Measurements from ENCODE around the gene SUSD4. TPM values are rescaled to one million over a fixed set of nuclear protein-coding genes. Genes with fewer than 3 reads are reported as not detected.

Gene SUSD4
- total and polyA plus RNA-seq, 2 of the 8 experiments (the other 6 are each of a cell fraction or from before 2014, with no cell fraction given), result 3.9 to 5.2 TPM

DNA sequence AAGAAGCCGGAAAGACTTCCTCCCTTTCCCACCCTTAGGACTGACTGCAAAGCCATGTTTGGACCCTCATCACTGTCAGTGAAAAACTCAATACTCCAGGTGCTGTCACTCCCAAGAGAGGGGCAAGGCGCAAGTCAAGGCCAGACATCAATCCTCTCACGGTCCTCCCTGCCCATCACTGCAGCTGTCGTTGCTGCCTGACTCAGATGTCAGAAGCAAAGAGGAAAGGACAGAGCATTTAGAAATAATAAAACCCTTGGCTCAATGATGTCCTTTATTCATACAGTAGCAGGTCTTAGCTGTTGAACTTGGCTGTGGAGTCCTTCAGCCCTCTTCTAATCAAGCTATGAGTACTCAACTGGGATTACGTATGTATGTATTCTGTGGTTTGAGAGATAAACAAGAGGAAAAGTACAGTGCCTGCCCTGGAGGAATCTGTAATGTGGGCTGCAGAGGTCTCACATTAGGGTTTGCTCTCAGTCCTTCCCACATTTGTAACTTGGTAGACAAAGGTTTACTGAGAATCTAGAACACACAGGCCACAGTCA, 13.5 kb downstream of the SUSD4 start:
- no peak overlapping the region for H4K5ac ChIP-seq (ENCODE audit: insufficient read length, low read depth, low read length)
- H4K91ac ChIP-seq (replicated peaks; ENCODE audit: insufficient read length, low read length), result no peak overlapping the region
- no peaks in the 10 kb centered on the region for H3K23me2 ChIP-seq (ENCODE audit: low read depth, low read length)
- no peak overlapping the region for H2BK12ac ChIP-seq (ENCODE audit: low read depth, low read length)
- no peak overlapping the region for H3K4ac ChIP-seq (replicated peaks; ENCODE audit: insufficient read length, low read depth, low read length)
- no peaks in the 10 kb centered on the region for H3K79me2 ChIP-seq (ENCODE audit: control insufficient read depth in 1 of 2, insufficient read depth in 2 of 2, low read length in 2 of 2)
- no peak overlapping the region for H2BK120ac ChIP-seq (replicated peaks; ENCODE audit: low read depth, low read length)
- peaks cover 0 to 4% (median 2%) of the 10 kb centered on the region in 4 experiments; a peak in 2 of 7 replicates for H3K4me1 ChIP-seq (replicated peaks in 1 of 4; ENCODE audit: control insufficient read depth in 3 of 4, insufficient read depth in 4 of 4, low read length in 3 of 4)
- TF ChIP-seq KDM4A (IDR thresholded peaks at IDR 0.05; ENCODE audit: low read depth, low read length, severe bottlenecking), result no peak
- no peak for TF ChIP-seq RXRA (IDR thresholded peaks at IDR 0.05; ENCODE audit: insufficient read depth, low read depth, low read length)
- H3K4me2 ChIP-seq (ENCODE audit: insufficient read depth in 1 of 2, low read depth in 2 of 2, low read length in 2 of 2), result no peak overlapping the region
- no peaks in the 10 kb centered on the region for H3K79me1 ChIP-seq (ENCODE audit: low read depth, low read length)
- H3K56ac ChIP-seq (replicated peaks; ENCODE audit: insufficient read length, low read depth, low read length), result no peak overlapping the region
- no peaks in the 10 kb centered on the region for H3K9me3 ChIP-seq (ENCODE audit: insufficient read depth in 2 of 2, low read depth in 1 of 2, low read length in 1 of 2)
- no peak overlapping the region for H3K14ac ChIP-seq (ENCODE audit: insufficient read length)
- ChIA-PET CTCF (ENCODE audit: partially characterized antibody) (interaction anchor here (0.9 to 8.0 kb wide), 6 partner anchors 8 to 217 kb away, joined by 3 to 45 read pairs (median 4); partner anchors contain the start of gene SUSD4), POLR2A (ENCODE audit: partially characterized antibody) (no interaction called here)
- no peak overlapping the region for H2BK15ac ChIP-seq (ENCODE audit: low read length)
- H4K8ac ChIP-seq (ENCODE audit: extremely low read depth, insufficient read depth, low read length), result no peak overlapping the region
- no peak overlapping the region for H3K27ac ChIP-seq (ENCODE audit: low read depth, low read length)
- WGBS, 2 experiments (ENCODE audit: extremely low coverage in 1 of 2, insufficient coverage in 1 of 2, insufficient read length in 1 of 2, insufficient replicate concordance in 2 of 2, low coverage in 1 of 2, low lambda C conversion rate in 2 of 2, missing lambda C conversion rate in 1 of 2), result 86% methylated on average over 5 of the region's 5 CpGs; no CpG with 5 or more reads in 1 of the 2 experiments
- DNase-seq (ENCODE audit: low read depth in 1 of 2, low spot score in 2 of 2), result no peak
- no peaks in the 10 kb centered on the region for H3K36me3 ChIP-seq (ENCODE audit: control insufficient read depth in 2 of 4, insufficient read depth in 4 of 4, low read length in 3 of 4)
- no peak overlapping the region for H3K4me3 ChIP-seq (ENCODE audit: extremely low read depth in 1 of 4, insufficient read depth in 2 of 4, low read depth in 3 of 4, low read length in 4 of 4)
- H2AFZ ChIP-seq (ENCODE audit: low read length), result no peak overlapping the region
- no peak overlapping the region for H3K23ac ChIP-seq (ENCODE audit: insufficient read length)
- H2BK5ac ChIP-seq (ENCODE audit: low read depth, low read length), result no peak overlapping the region
- H3K27me3 ChIP-seq (replicated peaks in 1 of 4; ENCODE audit: control insufficient read depth in 3 of 4, extremely low read depth in 1 of 4, insufficient read depth in 3 of 4, low read length in 3 of 4), result no peaks in the 10 kb centered on the region
- H2BK20ac ChIP-seq (ENCODE audit: low read length), result no peak overlapping the region
- no peak overlapping the region for H2AK5ac ChIP-seq (ENCODE audit: low read depth, low read length)
- H3K18ac ChIP-seq (ENCODE audit: extremely low read depth, low read length), result no peak overlapping the region
- no peak overlapping the region for H3K9ac ChIP-seq (replicated peaks in 1 of 4; ENCODE audit: extremely low read depth in 1 of 4, low read depth in 3 of 4, low read length in 3 of 4)
- FAIRE-seq, result no peak
- no peaks in the 10 kb centered on the region for H4K20me1 ChIP-seq (replicated peaks in 1 of 2; ENCODE audit: control insufficient read depth in 1 of 2, insufficient read depth in 2 of 2, low read length in 2 of 2)

Data from H1 (cell line).